ENCODE results near the gene KCNN3.

GRCh38 chr1:154758346-154758745, 111.7 kb downstream of the KCNN3 start:
- TF ChIP-seq CTCF (conservative IDR thresholded peaks at IDR 0.05) (no peak), ZFX (IDR thresholded peaks at IDR 0.05) (no peak)
